ENCODE data around the gene PCDHGA1.
"Not testable (repeated sequence)": the region's sequence is repeated elsewhere in the genome, so short reads cannot be mapped to it uniquely, and the experiment has no call there.

DNA sequence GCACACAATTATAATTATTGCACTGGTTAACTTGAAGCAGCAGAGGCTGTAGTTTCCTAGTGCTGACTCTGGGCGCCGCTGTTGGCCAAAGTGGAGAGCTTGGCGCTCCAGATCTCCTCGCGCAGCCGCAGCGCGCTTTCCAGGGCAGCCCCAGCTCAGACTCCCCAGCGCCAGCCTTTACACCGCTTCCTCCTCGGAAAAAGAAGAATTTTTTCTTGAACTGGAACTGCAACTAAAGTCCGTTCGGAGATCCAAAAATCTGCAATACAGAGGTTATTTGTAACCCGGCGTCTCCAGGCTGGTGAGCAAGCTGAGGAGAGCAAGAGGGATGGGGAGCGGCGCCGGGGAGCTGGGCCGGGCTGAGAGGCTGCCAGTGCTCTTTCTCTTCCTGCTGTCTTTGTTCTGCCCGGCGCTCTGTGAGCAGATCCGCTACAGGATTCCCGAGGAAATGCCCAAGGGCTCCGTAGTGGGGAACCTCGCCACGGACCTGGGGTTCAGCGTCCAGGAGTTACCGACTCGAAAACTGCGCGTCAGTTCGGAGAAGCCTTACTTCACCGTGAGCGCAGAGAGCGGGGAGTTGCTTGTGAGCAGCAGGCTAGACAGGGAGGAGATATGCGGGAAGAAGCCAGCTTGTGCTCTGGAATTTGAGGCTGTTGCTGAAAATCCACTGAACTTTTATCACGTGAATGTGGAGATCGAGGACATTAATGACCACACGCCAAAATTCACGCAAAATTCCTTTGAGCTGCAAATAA, 57.4 kb downstream of the PCDHGA1 start, which contains the start of gene PCDHGB4:
- TF ChIP-seq, protein P1, sequence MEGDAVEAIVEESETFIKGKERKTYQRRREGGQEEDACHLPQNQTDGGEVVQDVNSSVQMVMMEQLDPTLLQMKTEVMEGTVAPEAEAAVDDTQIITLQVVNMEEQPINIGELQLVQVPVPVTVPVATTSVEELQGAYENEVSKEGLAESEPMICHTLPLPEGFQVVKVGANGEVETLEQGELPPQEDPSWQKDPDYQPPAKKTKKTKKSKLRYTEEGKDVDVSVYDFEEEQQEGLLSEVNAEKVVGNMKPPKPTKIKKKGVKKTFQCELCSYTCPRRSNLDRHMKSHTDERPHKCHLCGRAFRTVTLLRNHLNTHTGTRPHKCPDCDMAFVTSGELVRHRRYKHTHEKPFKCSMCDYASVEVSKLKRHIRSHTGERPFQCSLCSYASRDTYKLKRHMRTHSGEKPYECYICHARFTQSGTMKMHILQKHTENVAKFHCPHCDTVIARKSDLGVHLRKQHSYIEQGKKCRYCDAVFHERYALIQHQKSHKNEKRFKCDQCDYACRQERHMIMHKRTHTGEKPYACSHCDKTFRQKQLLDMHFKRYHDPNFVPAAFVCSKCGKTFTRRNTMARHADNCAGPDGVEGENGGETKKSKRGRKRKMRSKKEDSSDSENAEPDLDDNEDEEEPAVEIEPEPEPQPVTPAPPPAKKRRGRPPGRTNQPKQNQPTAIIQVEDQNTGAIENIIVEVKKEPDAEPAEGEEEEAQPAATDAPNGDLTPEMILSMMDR (IDR thresholded peaks at IDR 0.05), result peak; percentile 30 to 48 (median 45)
- not testable (repeated sequence) for TF ChIP-seq POLR2A (IDR thresholded peaks at IDR 0.05)

Measured in right lobe of liver (tissue), 4 donors.